Fibroblast of lung (primary cell): ENCODE results near the gene ZNF764. TPM values are rescaled to one million over a fixed set of nuclear protein-coding genes. Genes with fewer than 3 reads are reported as not detected.

Experiments
- DNase-seq, 2 donors: peaks; one replicate each; pipeline versions ENCODE4 v3.0.0 to v3.0.0-alpha.2; 2010; ENCODE audit warnings: low read depth in 2 of 2
- H2AFZ ChIP-seq: 2 replicates; pipeline ENCODE4 v1.5.1; 2012; ENCODE audit warnings: low read length, control low read depth, inconsistent platforms
- H3K27ac ChIP-seq: 2 replicates; pipeline ENCODE4 v1.5.1; 2011; ENCODE audit warnings: low read length, control low read depth; ENCODE audit not compliant: insufficient read depth
- H3K27me3 ChIP-seq: 2 replicates; pipeline ENCODE4 v1.5.1; 2011; ENCODE audit warnings: mild to moderate bottlenecking, low read length; ENCODE audit not compliant: control insufficient read depth, insufficient read depth
- H3K36me3 ChIP-seq: 2 replicates; pipeline ENCODE4 v1.5.1; 2011; ENCODE audit warnings: low read length; ENCODE audit not compliant: control insufficient read depth, insufficient read depth
- H3K4me1 ChIP-seq: 2 replicates; pipeline ENCODE4 v1.5.1; 2011; ENCODE audit warnings: low read length; ENCODE audit not compliant: control insufficient read depth, insufficient read depth; ENCODE audit errors: extremely low read depth
- H3K4me2 ChIP-seq: 2 replicates; pipeline ENCODE4 v1.5.1; 2011; ENCODE audit warnings: low read length, control low read depth; ENCODE audit not compliant: insufficient read depth; ENCODE audit errors: extremely low read depth
- H3K4me3 ChIP-seq, 4 experiments: fragments of 200-600 bp in 1 of 4; sonication (generic) in 1 of 4; replicated peaks in 1 of 4; 2 replicates each; pipeline ENCODE4 v1.5.1; 2011 to 2016; ENCODE audit warnings: low read length in 4 of 4, low read depth in 3 of 4, mild to moderate bottlenecking in 3 of 4, control low read depth in 2 of 4, inconsistent platforms in 1 of 4, mixed read lengths in 1 of 4; ENCODE audit not compliant: insufficient read depth in 1 of 4; ENCODE audit errors: control extremely low read depth in 1 of 4
- H3K79me2 ChIP-seq: 2 replicates; pipeline ENCODE4 v1.5.1; 2012; ENCODE audit warnings: mild to moderate bottlenecking, low read length, inconsistent platforms; ENCODE audit not compliant: control insufficient read depth, insufficient read depth
- H3K9ac ChIP-seq: 2 replicates; pipeline ENCODE4 v1.5.1; 2011; ENCODE audit warnings: mild to moderate bottlenecking, low read length, control low read depth; ENCODE audit not compliant: insufficient read depth
- H3K9me3 ChIP-seq: 2 replicates; pipeline ENCODE4 v1.5.1; 2012; ENCODE audit warnings: low read depth, low read length; ENCODE audit not compliant: control insufficient read depth, insufficient read depth
- H4K20me1 ChIP-seq: 2 replicates; pipeline ENCODE4 v1.5.1; 2011; ENCODE audit warnings: low read length; ENCODE audit not compliant: control insufficient read depth, insufficient read depth; ENCODE audit errors: extremely low read depth
- EZH2 ChIP-seq: IDR thresholded peaks from 2 replicates; pipeline ENCODE4 v1.5.1; 2012; ENCODE audit warnings: low read length, control low read depth, mild to moderate bottlenecking; ENCODE audit errors: missing control alignments
- polyA plus RNA-seq, 2 donors: library from polyadenylated mRNA; depleted of rRNA in 1 of 2; stranded (reverse) in 1 of 2; unstranded in 1 of 2; fragments of >200 nt; gene quantifications; 2 replicates each; pipeline ENCODE4 v1.2.1, GENCODE V29; 2011 to 2012; ENCODE audit warnings: missing spikeins in 1 of 2
- total RNA-seq: library from RNA; depleted of rRNA; stranded (reverse); fragments of >200 nt; gene quantifications from 2 replicates; pipeline ENCODE4 v1.2.1, GENCODE V29; 2014
- TF ChIP-seq, protein P1 (sequence below), 2 donors: IDR thresholded peaks in 1 of 2; conservative IDR thresholded peaks in 1 of 2; 1 replicate in 1 of 2; 2 replicates in 1 of 2; pipeline ENCODE4 v1.5.1; 2011 to 2012; ENCODE audit warnings: low read length in 2 of 2, control low read depth in 1 of 2, inconsistent platforms in 1 of 2, low read depth in 1 of 2, mild to moderate bottlenecking in 1 of 2

ZNF764 gene
- total and polyA plus RNA-seq, 2 donors (not counting 1 experiment from before 2014, with no cell fraction given) = 2.4 to 3.1 TPM

DNA sequence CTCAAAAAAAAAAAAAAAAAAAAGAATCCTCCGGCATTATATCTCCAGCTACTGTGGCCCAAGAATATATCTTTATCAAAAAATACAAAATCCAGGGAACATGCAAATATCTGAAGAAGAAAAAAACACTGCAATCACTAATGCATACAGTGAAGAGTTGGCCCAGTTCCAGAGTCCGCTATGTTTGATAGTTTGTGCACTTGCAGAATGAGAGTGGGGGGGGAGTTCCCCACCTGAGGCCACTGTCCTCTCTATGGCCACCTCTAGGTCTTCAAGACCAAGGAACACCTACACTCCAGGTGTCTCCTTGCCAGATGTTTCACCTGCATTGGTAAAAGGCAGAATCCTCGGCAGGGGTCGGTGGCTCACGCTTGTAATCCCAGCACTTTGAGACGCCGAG, 23.3 kb upstream of the ZNF764 start:
- H3K36me3 ChIP-seq = peaks cover 2% of the 10 kb centered on the region
- no peak for TF ChIP-seq EZH2
- TF ChIP-seq, protein P1, sequence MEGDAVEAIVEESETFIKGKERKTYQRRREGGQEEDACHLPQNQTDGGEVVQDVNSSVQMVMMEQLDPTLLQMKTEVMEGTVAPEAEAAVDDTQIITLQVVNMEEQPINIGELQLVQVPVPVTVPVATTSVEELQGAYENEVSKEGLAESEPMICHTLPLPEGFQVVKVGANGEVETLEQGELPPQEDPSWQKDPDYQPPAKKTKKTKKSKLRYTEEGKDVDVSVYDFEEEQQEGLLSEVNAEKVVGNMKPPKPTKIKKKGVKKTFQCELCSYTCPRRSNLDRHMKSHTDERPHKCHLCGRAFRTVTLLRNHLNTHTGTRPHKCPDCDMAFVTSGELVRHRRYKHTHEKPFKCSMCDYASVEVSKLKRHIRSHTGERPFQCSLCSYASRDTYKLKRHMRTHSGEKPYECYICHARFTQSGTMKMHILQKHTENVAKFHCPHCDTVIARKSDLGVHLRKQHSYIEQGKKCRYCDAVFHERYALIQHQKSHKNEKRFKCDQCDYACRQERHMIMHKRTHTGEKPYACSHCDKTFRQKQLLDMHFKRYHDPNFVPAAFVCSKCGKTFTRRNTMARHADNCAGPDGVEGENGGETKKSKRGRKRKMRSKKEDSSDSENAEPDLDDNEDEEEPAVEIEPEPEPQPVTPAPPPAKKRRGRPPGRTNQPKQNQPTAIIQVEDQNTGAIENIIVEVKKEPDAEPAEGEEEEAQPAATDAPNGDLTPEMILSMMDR (conservative IDR thresholded peaks at IDR 0.05 in 1 of 2, IDR thresholded peaks at IDR 0.05 in 1 of 2; ENCODE audit: low read depth in 1 of 2, low read length in 2 of 2) = no peak
- H3K79me2 ChIP-seq = peaks cover 6% of the 10 kb centered on the region

DNA sequence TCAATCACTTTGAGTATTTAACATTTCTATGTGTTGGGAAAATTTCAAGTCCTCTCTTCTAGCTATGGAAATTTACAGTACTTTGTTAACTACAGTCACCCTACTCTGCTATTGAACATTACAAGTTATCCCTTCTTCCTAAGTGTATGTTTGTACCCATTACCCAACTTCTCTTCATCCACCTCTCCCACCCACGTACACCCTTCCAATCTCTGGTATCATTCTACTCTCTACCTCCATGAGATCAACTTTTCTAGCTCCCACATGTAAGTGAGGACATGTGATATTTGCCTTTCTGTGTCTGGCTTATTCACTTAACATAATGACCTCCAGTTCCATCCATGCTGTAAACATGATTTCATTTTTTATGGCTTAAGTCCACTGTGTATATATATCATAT, 16.5 kb upstream of the ZNF764 start:
- Histone ChIP-seq H3K4me2 (no peak overlapping the region), H3K27me3 (no peaks in the 10 kb centered on the region), H3K9ac (no peak overlapping the region), H3K9me3 (no peaks in the 10 kb centered on the region), H3K4me1 (peaks cover 3% of the 10 kb centered on the region), H3K4me3 (no peak overlapping the region), H3K79me2 (no peaks in the 10 kb centered on the region), H4K20me1 (no peaks in the 10 kb centered on the region), H3K27ac (no peak overlapping the region), H3K36me3 (no peaks in the 10 kb centered on the region), H2AFZ (no peak overlapping the region)
- TF ChIP-seq, protein P1 (conservative IDR thresholded peaks at IDR 0.05 in 1 of 2, IDR thresholded peaks at IDR 0.05 in 1 of 2; ENCODE audit: low read depth in 1 of 2, low read length in 2 of 2) = no peak
- no peak for TF ChIP-seq EZH2
- DNase-seq = no peak

More for the DNA sequence above, 23.3 kb upstream of the ZNF764 start:
- Histone ChIP-seq H3K9ac (no peak overlapping the region), H3K27me3 (no peaks in the 10 kb centered on the region), H3K9me3 (no peaks in the 10 kb centered on the region), H3K4me1 (peaks cover 4% of the 10 kb centered on the region), H3K4me3 (no peak overlapping the region), H2AFZ (no peak overlapping the region), H3K4me2 (no peak overlapping the region), H3K27ac (no peak overlapping the region), H4K20me1 (no peaks in the 10 kb centered on the region)
- DNase-seq = no peak

DNA sequence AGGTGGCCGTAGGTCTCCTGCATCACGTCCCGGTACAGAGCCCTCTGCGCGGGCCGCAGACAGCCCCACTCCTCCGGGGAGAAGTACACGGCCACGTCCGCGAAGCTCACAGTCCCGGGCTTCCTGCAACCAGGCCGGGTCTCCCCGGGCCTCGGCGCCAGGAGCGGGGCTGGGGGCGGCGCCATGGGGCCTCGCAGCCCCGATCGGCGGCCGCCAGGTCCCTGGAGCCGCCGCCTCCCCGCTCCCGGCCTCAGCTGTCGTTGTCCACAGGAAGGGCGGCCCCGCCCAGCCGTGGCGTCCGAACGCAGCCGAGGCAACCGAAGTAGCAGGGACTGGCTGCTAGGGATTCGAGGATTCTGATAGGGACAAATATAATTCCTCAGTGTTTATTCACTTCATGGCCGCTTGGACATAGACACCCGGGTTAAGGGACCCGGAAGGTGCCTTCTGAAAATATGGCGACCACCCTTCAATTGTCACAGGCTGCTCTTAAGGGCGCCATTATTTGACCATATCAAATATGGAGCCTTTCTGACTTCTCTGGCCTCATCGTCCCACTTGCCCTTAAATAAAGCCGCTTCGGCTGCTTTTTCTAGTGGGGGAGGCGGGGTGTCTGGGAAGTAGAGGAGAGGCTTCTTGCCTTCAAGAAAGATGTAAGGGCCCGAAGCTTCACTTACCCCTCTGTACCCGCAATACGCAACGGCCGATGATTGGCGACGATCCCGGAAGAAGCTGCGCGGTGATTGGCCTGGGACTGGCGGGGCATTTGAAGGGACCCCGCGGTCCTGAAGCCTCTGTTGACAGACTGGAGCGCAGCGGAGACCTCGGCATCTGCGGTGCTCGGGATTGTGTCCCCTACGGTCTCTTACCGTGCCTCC, 13.5 kb upstream of the ZNF764 start, which contains the start of gene ZNF688:
ZNF688 (minus strand) TSS at position 270 of the 878 bp plus-strand sequence; CDS start at position 185, 85 bp downstream.
- DNase-seq = peak; percentile 98 to 99
- Histone ChIP-seq H3K4me2 (peak within 1 kb of the TSS; percentile 98), H3K27me3 (no peaks in the 10 kb centered on the region), H3K79me2 (no peaks in the 10 kb centered on the region), H3K36me3 (no peaks in the 10 kb centered on the region), H3K27ac (peak within 1 kb of the TSS; percentile 69), H3K4me3 (peak within 1 kb of the TSS; percentile 54 to 78 (median 71)), H3K9me3 (no peaks in the 10 kb centered on the region), H2AFZ (peak within 1 kb of the TSS; percentile 70), H4K20me1 (no peaks in the 10 kb centered on the region), H3K4me1 (peaks cover 3% of the 10 kb centered on the region), H3K9ac (peak within 1 kb of the TSS; percentile 68)
- TF ChIP-seq, protein P1 (conservative IDR thresholded peaks at IDR 0.05 in 1 of 2, IDR thresholded peaks at IDR 0.05 in 1 of 2; ENCODE audit: low read depth in 1 of 2, low read length in 2 of 2) = no peak
- no peak for TF ChIP-seq EZH2
